Spinal cord (tissue), 10 donors: ENCODE results near the gene SUCLA2. TPM values are rescaled to one million over a fixed set of nuclear protein-coding genes. Genes with fewer than 3 reads are reported as not detected.

ENCODE experiments used
- DNase-seq, 6 donors: peaks; one replicate each; pipeline versions ENCODE4 v3.0.0 to v3.0.0-alpha.2; 2013 to 2015; ENCODE audit warnings: low spot score in 6 of 6, low read depth in 4 of 6
- H3K27ac ChIP-seq: one replicate; pipeline ENCODE4 v1.5.1; 2013; ENCODE audit warnings: low read depth, low read length, control low read depth
- H3K27me3 ChIP-seq: one replicate; pipeline ENCODE4 v1.6.1; 2013; ENCODE audit warnings: low read length; ENCODE audit not compliant: control insufficient read depth, insufficient read depth
- H3K36me3 ChIP-seq: one replicate; pipeline ENCODE4 v1.6.1; 2013; ENCODE audit warnings: low read length; ENCODE audit not compliant: control insufficient read depth, insufficient read depth
- H3K4me1 ChIP-seq: one replicate; pipeline ENCODE4 v1.6.1; 2013; ENCODE audit warnings: low read length; ENCODE audit not compliant: control insufficient read depth, insufficient read depth
- H3K4me3 ChIP-seq: one replicate; pipeline ENCODE4 v1.5.1; 2013; ENCODE audit warnings: low read depth, low read length, control low read depth
- H3K9me3 ChIP-seq: one replicate; pipeline ENCODE4 v1.6.1; 2013; ENCODE audit warnings: low read length; ENCODE audit not compliant: control insufficient read depth, insufficient read depth
- WGBS: methylation state at CpG from one replicate; pipeline ENCODE4 v1.1.5; 2013; ENCODE audit warnings: missing lambda C conversion rate; ENCODE audit not compliant: insufficient coverage; 5-methylcytosine and 5-hydroxymethylcytosine counted together
- polyA plus RNA-seq, 2 donors: library from polyadenylated mRNA; unstranded; fragments of 120-200 nt; gene quantifications; one replicate each; pipeline ENCODE4 v1.2.1, GENCODE V29; 2013; ENCODE audit not compliant: insufficient read length in 2 of 2
- total RNA-seq, 2 donors: library from RNA; depleted of rRNA in 1 of 2; stranded (reverse); fragments of 120-200 nt in 1 of 2; fragments of >200 nt in 1 of 2; gene quantifications; one replicate each; pipeline versions ENCODE4 v1.2.3 to v1.2.4, GENCODE V29; 2013 to 2014
- donor health status: healthy.

Gene SUCLA2
- total and polyA plus RNA-seq, 4 donors: 67.3 to 116 (median 98.7) TPM

GRCh38 chr13:48029859-48030258, 28.8 kb upstream of the SUCLA2 start:
- WGBS: no CpG with 5 or more reads among the region's 2 CpGs
- Histone ChIP-seq H3K4me1 (no peaks in the 10 kb centered on the region), H3K27ac (no peak overlapping the region), H3K9me3 (peaks cover 8% of the 10 kb centered on the region), H3K4me3 (no peak overlapping the region), H3K36me3 (no peaks in the 10 kb centered on the region), H3K27me3 (no peaks in the 10 kb centered on the region)
- DNase-seq: no peak

- H3K4me3 ChIP-seq: no peak overlapping the region
- peaks cover 8% of the 10 kb centered on the region for H3K9me3 ChIP-seq
- H3K4me1 ChIP-seq: no peaks in the 10 kb centered on the region
- no peak overlapping the region for H3K27ac ChIP-seq
- no peaks in the 10 kb centered on the region for H3K27me3 ChIP-seq
- H3K36me3 ChIP-seq: no peaks in the 10 kb centered on the region
- DNase-seq: no peak
Measured at GRCh38 chr13:48028066-48028465, 27.0 kb upstream of the SUCLA2 start.

GRCh38 chr13:48019796-48020195, 18.7 kb upstream of the SUCLA2 start:
- Histone ChIP-seq H3K4me3 (no peak overlapping the region), H3K27ac (no peak overlapping the region), H3K4me1 (no peaks in the 10 kb centered on the region), H3K27me3 (no peaks in the 10 kb centered on the region), H3K36me3 (no peaks in the 10 kb centered on the region), H3K9me3 (no peaks in the 10 kb centered on the region)
- no CpG with 5 or more reads among the region's 1 CpG for WGBS
- no peak for DNase-seq

GRCh38 chr13:48018637-48019036, 17.6 kb upstream of the SUCLA2 start:
- WGBS: no CpG with 5 or more reads among the region's 2 CpGs
- no peaks in the 10 kb centered on the region for H3K36me3 ChIP-seq
- H3K9me3 ChIP-seq: no peaks in the 10 kb centered on the region
- H3K4me3 ChIP-seq: no peak overlapping the region
- H3K27ac ChIP-seq: no peak overlapping the region
- DNase-seq: no peak
- no peaks in the 10 kb centered on the region for H3K27me3 ChIP-seq
- H3K4me1 ChIP-seq: no peaks in the 10 kb centered on the region

- Histone ChIP-seq H3K9me3 (no peaks in the 10 kb centered on the region), H3K4me3 (no peak overlapping the region), H3K27me3 (no peaks in the 10 kb centered on the region), H3K27ac (no peak overlapping the region), H3K36me3 (no peaks in the 10 kb centered on the region), H3K4me1 (no peaks in the 10 kb centered on the region)
- 100% methylated on average over 2 of the region's 2 CpGs for WGBS
- no peak for DNase-seq
Measured at GRCh38 chr13:48014359-48014758, 13.3 kb upstream of the SUCLA2 start.

- Histone ChIP-seq H3K27me3 (no peaks in the 10 kb centered on the region), H3K9me3 (no peaks in the 10 kb centered on the region), H3K36me3 (no peaks in the 10 kb centered on the region), H3K4me1 (no peaks in the 10 kb centered on the region), H3K4me3 (no peak overlapping the region), H3K27ac (no peak overlapping the region)
- no peak for DNase-seq
- WGBS: no CpG with 5 or more reads among the region's 1 CpG
Measured at GRCh38 chr13:48012668-48013067, 11.6 kb upstream of the SUCLA2 start.

- no peak for DNase-seq
- no peaks in the 10 kb centered on the region for H3K9me3 ChIP-seq
- H3K27me3 ChIP-seq: no peaks in the 10 kb centered on the region
- 90% methylated on average over 2 of the region's 4 CpGs for WGBS
- H3K4me3 ChIP-seq: no peak overlapping the region
- no peaks in the 10 kb centered on the region for H3K4me1 ChIP-seq
- H3K27ac ChIP-seq: no peak overlapping the region
- no peaks in the 10 kb centered on the region for H3K36me3 ChIP-seq
Measured at GRCh38 chr13:48010698-48011097, 9.6 kb upstream of the SUCLA2 start.

GRCh38 chr13:48009284-48009683, 8.2 kb upstream of the SUCLA2 start:
- no peaks in the 10 kb centered on the region for H3K27me3 ChIP-seq
- no peak for DNase-seq
- 89% methylated on average over 1 of the region's 1 CpG for WGBS
- no peak overlapping the region for H3K4me3 ChIP-seq
- no peaks in the 10 kb centered on the region for H3K4me1 ChIP-seq
- no peaks in the 10 kb centered on the region for H3K36me3 ChIP-seq
- no peaks in the 10 kb centered on the region for H3K9me3 ChIP-seq
- no peak overlapping the region for H3K27ac ChIP-seq

GRCh38 chr13:48006396-48006795, 5.3 kb upstream of the SUCLA2 start:
- Histone ChIP-seq H3K4me1 (peaks cover 6% of the 10 kb centered on the region), H3K36me3 (no peaks in the 10 kb centered on the region), H3K4me3 (no peak overlapping the region), H3K27ac (no peak overlapping the region), H3K27me3 (no peaks in the 10 kb centered on the region), H3K9me3 (no peaks in the 10 kb centered on the region)
- DNase-seq: no peak
- WGBS: no CpG with 5 or more reads among the region's 1 CpG

- Histone ChIP-seq H3K4me3 (no peak overlapping the region), H3K27ac (no peak overlapping the region), H3K27me3 (no peaks in the 10 kb centered on the region), H3K36me3 (no peaks in the 10 kb centered on the region), H3K9me3 (no peaks in the 10 kb centered on the region), H3K4me1 (peaks cover 6% of the 10 kb centered on the region)
- no peak for DNase-seq
- WGBS: no CpG with 5 or more reads among the region's 2 CpGs
Measured at GRCh38 chr13:48004201-48004600, 3.1 kb upstream of the SUCLA2 start.
